Testis (tissue), 3 donors: ENCODE results near the gene ZNF486. TPM values are rescaled to one million over a fixed set of nuclear protein-coding genes. Genes with fewer than 3 reads are reported as not detected.

ENCODE experiments used
- DNase-seq: peaks from one replicate; pipeline ENCODE4 v3.0.0-alpha.2; 2019
- H3K27ac ChIP-seq, 2 donors: fragments of 200-600 bp; sonication (generic); one replicate each; pipeline ENCODE4 v1.5.1; 2019
- H3K27me3 ChIP-seq: fragments of 200-600 bp; sonication (generic); one replicate; pipeline ENCODE4 v1.5.1; 2019
- H3K36me3 ChIP-seq: fragments of 200-600 bp; sonication (generic); one replicate; pipeline ENCODE4 v1.5.1; 2017; ENCODE audit warnings: low read depth; ENCODE audit errors: missing control alignments
- H3K4me1 ChIP-seq: fragments of 200-600 bp; sonication (generic); one replicate; pipeline ENCODE4 v1.5.1; 2019
- H3K4me3 ChIP-seq, 2 donors: fragments of 200-600 bp; sonication (generic); one replicate each; pipeline ENCODE4 v1.5.1; 2017 to 2019
- H3K9me3 ChIP-seq: fragments of 200-600 bp; sonication (generic); one replicate; pipeline ENCODE4 v1.5.1; 2017
- CTCF ChIP-seq, 3 experiments: fragments of 450-650 bp in 2 of 3; fragments of 200-600 bp in 1 of 3; sonication (generic) in 1 of 3; IDR thresholded peaks; one replicate each; pipeline ENCODE4 v1.5.1; 2016 to 2019; ENCODE audit warnings: antibody characterized with exemption in 3 of 3, mild to moderate bottlenecking in 2 of 3, moderate library complexity in 1 of 3
- POLR2A ChIP-seq: fragments of 450-650 bp; IDR thresholded peaks from one replicate; pipeline ENCODE4 v1.6.1; 2017; ENCODE audit warnings: antibody characterized with exemption, mild to moderate bottlenecking, moderate library complexity
- WGBS, 2 donors: methylation state at CpG; one replicate each; pipeline ENCODE4 v1.1.5; 2018; 5-methylcytosine and 5-hydroxymethylcytosine counted together
- intact Hi-C: fragments of 100-400 bp; cut with DNase I; formaldehyde crosslinking; loops from one replicate; pipeline ENCODE4 v1.15.1; 2023; ENCODE audit warnings: low total_unique reads
- polyA plus RNA-seq: library from polyadenylated mRNA; stranded (reverse); fragments of 350-450 nt; fragmentation: Illumina TruSeq; extraction: RNeasy Lipid Tissue Mini Kit (QIAGEN cat#74804); gene quantifications from one replicate; pipeline ENCODE4 v1.2.3, GENCODE V29; 2014; ENCODE audit warnings: low read depth, low replicate concordance; ENCODE audit not compliant: insufficient read depth
- total RNA-seq, 2 donors: library from RNA; depleted of rRNA; stranded (reverse); fragments of >200 nt; gene quantifications; one replicate each; pipeline ENCODE4 v1.2.3, GENCODE V29; 2016

Gene ZNF486
- total and polyA plus RNA-seq, 3 donors from 2014 or later: 2.6 to 5.1 (median 3.7) TPM

GRCh38 chr19:20237773-20238623 is 71.0 kb downstream of the ZNF486 start:
- no peak for TF ChIP-seq CTCF (IDR thresholded peaks at IDR 0.05)
- TF ChIP-seq POLR2A: no peak
- DNase-seq: peak; percentile 97
- no peaks in the 10 kb centered on the region for H3K27me3 ChIP-seq
- 1% methylated on average over 20 to 36 of the region's 36 CpGs for WGBS, 2 donors
- peak overlapping the region; percentile 51 to 71 for H3K4me3 ChIP-seq
- H3K27ac ChIP-seq: no peak overlapping the region
- no peaks in the 10 kb centered on the region for H3K36me3 ChIP-seq
- intact Hi-C loops: no loop called here
- H3K9me3 ChIP-seq: no peaks in the 10 kb centered on the region
- H3K4me1 ChIP-seq: no peaks in the 10 kb centered on the region

GRCh38 chr19:20243629-20244028 is 76.6 kb downstream of the ZNF486 start:
- 89 to 92% methylated on average over 4 of the region's 4 CpGs for WGBS, 2 donors
- H3K36me3 ChIP-seq: no peaks in the 10 kb centered on the region
- intact Hi-C loops: no loop called here
- no peaks in the 10 kb centered on the region for H3K27me3 ChIP-seq
- no peaks in the 10 kb centered on the region for H3K9me3 ChIP-seq
- no peak for DNase-seq
- no peak overlapping the region for H3K27ac ChIP-seq
- H3K4me3 ChIP-seq: no peak overlapping the region
- no peak for TF ChIP-seq CTCF (IDR thresholded peaks at IDR 0.05)
- TF ChIP-seq POLR2A: no peak
- no peaks in the 10 kb centered on the region for H3K4me1 ChIP-seq

- 90% methylated on average over 2 to 3 of the region's 3 CpGs for WGBS, 2 donors
- H3K27ac ChIP-seq: no peak overlapping the region
- intact Hi-C loops: no loop called here
- H3K9me3 ChIP-seq: no peaks in the 10 kb centered on the region
- no peak for TF ChIP-seq CTCF (IDR thresholded peaks at IDR 0.05)
- no peak for TF ChIP-seq POLR2A
- no peaks in the 10 kb centered on the region for H3K27me3 ChIP-seq
- H3K4me1 ChIP-seq: no peaks in the 10 kb centered on the region
- no peaks in the 10 kb centered on the region for H3K36me3 ChIP-seq
- no peak for DNase-seq
- no peak overlapping the region for H3K4me3 ChIP-seq
Measured at GRCh38 chr19:20244356-20244755, 77.3 kb downstream of the ZNF486 start.

GRCh38 chr19:20245309-20245708 is 78.3 kb downstream of the ZNF486 start:
- H3K4me1 ChIP-seq: no peaks in the 10 kb centered on the region
- no peaks in the 10 kb centered on the region for H3K36me3 ChIP-seq
- DNase-seq: no peak
- H3K4me3 ChIP-seq: no peak overlapping the region
- no peaks in the 10 kb centered on the region for H3K9me3 ChIP-seq
- no peaks in the 10 kb centered on the region for H3K27me3 ChIP-seq
- intact Hi-C loops: no loop called here
- H3K27ac ChIP-seq: no peak overlapping the region
- no peak for TF ChIP-seq CTCF (IDR thresholded peaks at IDR 0.05)
- TF ChIP-seq POLR2A: no peak
